HG03457 (cell line): Measurements from ENCODE around the gene PALD1.
A peak's percentile ranks its signal among the peaks of the same experiment; 100 is the strongest.

Experiments used
- ATAC-seq: cut with Tn5 transposase; IDR thresholded peaks from one replicate; pipeline ENCODE4 v1.9.1; 2021; ENCODE audit warnings: moderate number of reproducible peaks; ENCODE audit not compliant: unreplicated experiment

PALD1 gene

GRCh38 chr10:70504521-70505358 lies 26.2 kb downstream of the PALD1 start:
- ATAC-seq = no peak

- ATAC-seq = no peak
These were observed 27.3 kb downstream of the PALD1 start for GRCh38 chr10:70505908-70506307.

GRCh38 chr10:70507966-70508365 lies 29.4 kb downstream of the PALD1 start:
- no peak for ATAC-seq

- ATAC-seq = no peak
These were observed 30.6 kb downstream of the PALD1 start for GRCh38 chr10:70508912-70509756.

- no peak for ATAC-seq
These were observed 31.2 kb downstream of the PALD1 start for GRCh38 chr10:70509757-70510147.

- ATAC-seq = no peak
These were observed 31.9 kb downstream of the PALD1 start for GRCh38 chr10:70510453-70510852.

GRCh38 chr10:70510904-70511303 lies 32.3 kb downstream of the PALD1 start:
- ATAC-seq = no peak

- no peak for ATAC-seq
These were observed 33.6 kb downstream of the PALD1 start for GRCh38 chr10:70512149-70512639.

- peak; percentile 88 for ATAC-seq
These were observed 35.3 kb downstream of the PALD1 start for GRCh38 chr10:70513848-70514309.

GRCh38 chr10:70514591-70514990 lies 36.0 kb downstream of the PALD1 start:
- ATAC-seq = no peak

GRCh38 chr10:70515035-70515667 lies 36.6 kb downstream of the PALD1 start:
- ATAC-seq = no peak

- ATAC-seq = no peak
These were observed 40.1 kb downstream of the PALD1 start for GRCh38 chr10:70518695-70519094.

- no peak for ATAC-seq
These were observed 44.5 kb downstream of the PALD1 start for GRCh38 chr10:70523057-70523456.

GRCh38 chr10:70523549-70523948 lies 45.0 kb downstream of the PALD1 start:
- no peak for ATAC-seq

- no peak for ATAC-seq
These were observed 49.7 kb downstream of the PALD1 start for GRCh38 chr10:70528314-70528713.

- no peak for ATAC-seq
These were observed 50.3 kb downstream of the PALD1 start for GRCh38 chr10:70528741-70529362.

- no peak for ATAC-seq
These were observed 51.3 kb downstream of the PALD1 start for GRCh38 chr10:70529848-70530247.

- ATAC-seq = no peak
These were observed 51.7 kb downstream of the PALD1 start for GRCh38 chr10:70530315-70530714.

- no peak for ATAC-seq
These were observed 54.1 kb downstream of the PALD1 start for GRCh38 chr10:70532554-70533188.

- no peak for ATAC-seq
These were observed 54.6 kb downstream of the PALD1 start for GRCh38 chr10:70533189-70533558.
